Breast epithelium (tissue), 4 donors: ENCODE measurements around the gene MBTPS1. TPM values are rescaled to one million over a fixed set of nuclear protein-coding genes. Genes with fewer than 3 reads are reported as not detected.

Source experiments
- DNase-seq, 2 donors: peaks; one replicate each; pipeline ENCODE4 v3.0.0-alpha.2; 2019; ENCODE audit warnings: low spot score in 2 of 2
- H3K27ac ChIP-seq, 2 donors: fragments of 200-600 bp; sonication (generic) in 1 of 2; one replicate each; pipeline ENCODE4 v1.5.1; 2016 to 2019; ENCODE audit warnings: mild to moderate bottlenecking in 1 of 2
- H3K27me3 ChIP-seq, 2 donors: fragments of 200-600 bp; sonication (generic) in 1 of 2; one replicate each; pipeline versions ENCODE4 v1.5.1 to v1.6.0; 2017 to 2019; ENCODE audit warnings: control low read depth in 1 of 2, mild to moderate bottlenecking in 1 of 2
- H3K36me3 ChIP-seq: fragments of 200-600 bp; one replicate; pipeline ENCODE4 v1.5.1; 2019
- H3K4me1 ChIP-seq, 2 donors: fragments of 200-600 bp; sonication (generic); one replicate each; pipeline ENCODE4 v1.5.1; 2016 to 2019; ENCODE audit warnings: control low read depth in 1 of 2
- H3K4me3 ChIP-seq, 3 donors: fragments of 200-600 bp; sonication (generic); 1 replicate in 2 of 3; 2 replicates in 1 of 3; pipeline ENCODE4 v1.5.1; 2016 to 2019; ENCODE audit warnings: mild to moderate bottlenecking in 3 of 3, moderate library complexity in 2 of 3
- H3K9me3 ChIP-seq, 2 donors: fragments of 200-600 bp; sonication (generic) in 1 of 2; one replicate each; pipeline ENCODE4 v1.5.1; 2016 to 2019; ENCODE audit warnings: control low read depth in 1 of 2
- CTCF ChIP-seq, 3 donors: fragments of 450-650 bp; IDR thresholded peaks; one replicate each; pipeline ENCODE4 v1.5.1; 2016 to 2017; ENCODE audit warnings: antibody characterized with exemption in 3 of 3, mild to moderate bottlenecking in 3 of 3, moderate library complexity in 3 of 3
- POLR2A ChIP-seq: fragments of 450-650 bp; IDR thresholded peaks from one replicate; pipeline ENCODE4 v1.6.1; 2016; ENCODE audit warnings: antibody characterized with exemption, mild to moderate bottlenecking, moderate library complexity
- POLR2AphosphoS5 ChIP-seq, 3 donors: sonication (generic); formaldehyde crosslinking; IDR thresholded peaks; one replicate each; pipeline ENCODE4 v1.6.1; 2017; ENCODE audit warnings: antibody characterized with exemption in 3 of 3
- intact Hi-C: fragments of 100-400 bp; cut with DNase I; formaldehyde crosslinking; loops from one replicate; pipeline ENCODE4 v1.15.1; 2023; ENCODE audit warnings: low total_unique reads
- total RNA-seq, 3 donors: library from RNA; depleted of rRNA; stranded (reverse); fragments of >200 nt; gene quantifications; one replicate each; pipeline ENCODE4 v1.1.0, GENCODE V29; 2016

The MBTPS1 gene
- total RNA-seq, 3 donors from 2014 or later: 95.4 to 142 (median 121) TPM

DNA sequence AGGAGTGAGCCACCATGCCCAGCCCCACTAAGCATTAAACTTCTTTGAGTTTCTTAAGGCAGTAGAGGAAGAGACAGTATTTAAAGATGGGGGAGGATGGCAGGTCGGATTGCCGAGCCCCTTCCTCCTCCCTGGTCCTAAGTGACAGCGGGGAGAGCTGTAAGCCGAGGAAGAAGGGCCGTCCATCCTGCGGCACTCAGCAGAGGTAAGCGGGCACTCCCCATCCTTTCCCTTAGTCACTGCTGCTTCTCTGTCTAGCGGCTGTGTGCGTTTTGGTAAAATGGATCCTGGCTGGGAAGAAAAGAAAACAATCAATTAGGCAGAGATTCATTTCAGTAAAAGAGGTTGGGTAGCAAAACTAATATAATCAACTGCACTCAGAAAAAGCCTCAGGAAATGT lies 42.3 kb upstream of the MBTPS1 start:
- H3K27ac ChIP-seq: no peak overlapping the region
- intact Hi-C loops: loop anchor here (2.0 kb wide), 1 partner anchor 56 kb away; no protein-coding TSS in a partner anchor
- DNase-seq: no peak
- H3K36me3 ChIP-seq: no peaks in the 10 kb centered on the region
- H3K27me3 ChIP-seq: no peaks in the 10 kb centered on the region
- no peaks in the 10 kb centered on the region for H3K4me1 ChIP-seq
- no peak overlapping the region for H3K4me3 ChIP-seq
- TF ChIP-seq POLR2AphosphoS5 (IDR thresholded peaks at IDR 0.05): no peak
- no peak for TF ChIP-seq CTCF (IDR thresholded peaks at IDR 0.05)
- TF ChIP-seq POLR2A: no peak
- H3K9me3 ChIP-seq: no peaks in the 10 kb centered on the region

GRCh38 chr16:84156342-84156784 lies 39.6 kb upstream of the MBTPS1 start:
- no peak overlapping the region for H3K4me3 ChIP-seq
- no peak for DNase-seq
- no peaks in the 10 kb centered on the region for H3K36me3 ChIP-seq
- no peaks in the 10 kb centered on the region for H3K4me1 ChIP-seq
- H3K27me3 ChIP-seq: no peaks in the 10 kb centered on the region
- intact Hi-C loops: no loop called here
- TF ChIP-seq POLR2AphosphoS5 (IDR thresholded peaks at IDR 0.05) (no peak), POLR2A (no peak), CTCF (IDR thresholded peaks at IDR 0.05) (no peak)
- H3K27ac ChIP-seq: no peak overlapping the region
- H3K9me3 ChIP-seq: no peaks in the 10 kb centered on the region

GRCh38 chr16:84155771-84156170 lies 39.0 kb upstream of the MBTPS1 start:
- no peaks in the 10 kb centered on the region for H3K36me3 ChIP-seq
- no peaks in the 10 kb centered on the region for H3K9me3 ChIP-seq
- H3K4me1 ChIP-seq: no peaks in the 10 kb centered on the region
- no peak for DNase-seq
- TF ChIP-seq POLR2A (no peak), CTCF (IDR thresholded peaks at IDR 0.05) (no peak), POLR2AphosphoS5 (IDR thresholded peaks at IDR 0.05) (no peak)
- no peak overlapping the region for H3K27ac ChIP-seq
- H3K27me3 ChIP-seq: no peaks in the 10 kb centered on the region
- H3K4me3 ChIP-seq: no peak overlapping the region
- intact Hi-C loops: no loop called here

GRCh38 chr16:84155226-84155625 lies 38.5 kb upstream of the MBTPS1 start:
- H3K9me3 ChIP-seq: no peaks in the 10 kb centered on the region
- H3K4me1 ChIP-seq: no peaks in the 10 kb centered on the region
- no peak overlapping the region for H3K4me3 ChIP-seq
- H3K27me3 ChIP-seq: no peaks in the 10 kb centered on the region
- intact Hi-C loops: no loop called here
- no peak for TF ChIP-seq POLR2AphosphoS5 (IDR thresholded peaks at IDR 0.05)
- H3K36me3 ChIP-seq: no peaks in the 10 kb centered on the region
- H3K27ac ChIP-seq: no peak overlapping the region
- DNase-seq: no peak

GRCh38 chr16:84153660-84154214 lies 37.0 kb upstream of the MBTPS1 start:
- no peak overlapping the region for H3K4me3 ChIP-seq
- intact Hi-C loops: no loop called here
- no peaks in the 10 kb centered on the region for H3K36me3 ChIP-seq
- H3K27ac ChIP-seq: no peak overlapping the region
- H3K27me3 ChIP-seq: no peaks in the 10 kb centered on the region
- DNase-seq: no peak
- no peaks in the 10 kb centered on the region for H3K4me1 ChIP-seq
- TF ChIP-seq POLR2AphosphoS5 (IDR thresholded peaks at IDR 0.05): no peak
- no peak for TF ChIP-seq CTCF (IDR thresholded peaks at IDR 0.05)
- TF ChIP-seq POLR2A: no peak
- H3K9me3 ChIP-seq: no peaks in the 10 kb centered on the region

GRCh38 chr16:84150926-84151325 lies 34.2 kb upstream of the MBTPS1 start:
- H3K27ac ChIP-seq: no peak overlapping the region
- H3K36me3 ChIP-seq: no peaks in the 10 kb centered on the region
- no peak for DNase-seq
- H3K27me3 ChIP-seq: no peaks in the 10 kb centered on the region
- intact Hi-C loops: no loop called here
- no peaks in the 10 kb centered on the region for H3K4me1 ChIP-seq
- TF ChIP-seq POLR2AphosphoS5 (IDR thresholded peaks at IDR 0.05) (no peak), CTCF (IDR thresholded peaks at IDR 0.05) (no peak)
- H3K4me3 ChIP-seq: no peak overlapping the region
- H3K9me3 ChIP-seq: no peaks in the 10 kb centered on the region
